Left renal cortex interstitium (tissue), 4 donors: Measurements from ENCODE around the gene TLL2. TPM values are rescaled to one million over a fixed set of nuclear protein-coding genes. Genes with fewer than 3 reads are reported as not detected.
A peak's percentile ranks its signal among the peaks of the same experiment; 100 is the strongest.

ENCODE experiments used
- DNase-seq, 4 donors: peaks; one replicate each; pipeline ENCODE4 v3.0.0-alpha.2; 2013; ENCODE audit warnings: low read depth in 4 of 4, low spot score in 2 of 4, missing footprints in 1 of 4
- polyA plus RNA-seq, 4 donors: library from polyadenylated mRNA; unstranded; fragments of 120-200 nt; gene quantifications; one replicate each; pipeline ENCODE4 v1.2.1, GENCODE V29; 2013; ENCODE audit not compliant: insufficient read length in 4 of 4

TLL2 gene
- polyA plus RNA-seq, 4 donors = 0.65 to 0.91 (median 0.74) TPM

DNA sequence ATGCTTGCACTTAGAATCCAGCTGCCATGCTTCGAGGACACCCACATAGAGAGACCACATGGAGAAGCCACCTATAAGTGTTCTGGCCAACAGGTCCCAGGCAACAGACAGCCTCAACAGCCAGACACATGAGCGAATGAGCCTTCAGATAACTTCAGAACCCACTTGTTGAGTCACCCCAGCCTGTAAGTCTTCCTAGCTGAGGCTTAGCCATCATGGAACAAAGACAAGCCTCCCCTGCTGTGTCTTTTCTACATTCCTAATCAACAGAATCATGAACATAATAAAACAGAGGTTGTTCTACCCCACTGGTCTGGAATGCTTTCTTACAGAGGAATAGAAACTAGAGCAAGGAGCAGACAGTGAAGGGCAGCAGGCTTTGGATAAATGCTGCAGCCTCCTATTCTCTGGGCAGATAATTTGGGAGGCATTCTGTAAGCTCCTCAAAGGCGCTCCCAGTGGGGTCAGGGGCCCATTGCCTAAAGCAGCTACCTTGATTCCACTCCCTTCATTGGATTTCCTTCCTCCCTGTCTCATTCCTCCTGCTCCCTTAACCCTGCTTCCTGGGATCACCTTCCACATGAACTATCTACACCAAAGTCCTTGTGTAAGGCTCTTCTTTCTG is 4.6 kb downstream of the TLL2 start:
- DNase-seq = no peak

GRCh38 chr10:96507044-96507443 is 6.7 kb downstream of the TLL2 start:
- DNase-seq = no peak

- DNase-seq = no peak
Observed at GRCh38 chr10:96505150-96506136, 8.3 kb downstream of the TLL2 start.

GRCh38 chr10:96502561-96503282 is 11.0 kb downstream of the TLL2 start:
- no peak for DNase-seq

- no peak for DNase-seq
Observed at GRCh38 chr10:96501985-96502384, 11.7 kb downstream of the TLL2 start.

- DNase-seq = no peak
Observed at GRCh38 chr10:96500519-96500918, 13.2 kb downstream of the TLL2 start.

DNA sequence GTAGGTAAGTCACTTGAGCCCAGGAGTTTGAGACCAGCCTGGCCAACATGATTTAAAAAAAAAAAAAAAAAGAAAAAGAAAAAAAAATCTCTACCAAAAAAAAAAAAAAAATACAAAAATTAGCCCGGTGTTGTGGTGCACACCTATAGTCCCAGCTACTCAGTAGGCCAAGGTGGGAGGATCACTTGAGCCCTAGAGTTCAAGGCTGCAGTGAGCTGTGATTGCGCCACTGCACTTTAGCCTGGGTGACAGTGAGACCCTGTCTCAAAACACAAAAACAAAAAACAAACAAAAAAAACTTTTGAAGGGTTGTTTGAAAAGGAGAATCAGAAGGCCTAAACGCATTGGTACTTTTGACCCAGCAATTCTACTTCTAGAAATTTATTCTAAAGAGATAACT is 13.7 kb downstream of the TLL2 start:
- DNase-seq = no peak

- no peak for DNase-seq
Observed at GRCh38 chr10:96497391-96497790, 16.3 kb downstream of the TLL2 start.

GRCh38 chr10:96496281-96496925 is 17.3 kb downstream of the TLL2 start:
- peak in 1 of 4 donors; percentile 45 for DNase-seq

DNA sequence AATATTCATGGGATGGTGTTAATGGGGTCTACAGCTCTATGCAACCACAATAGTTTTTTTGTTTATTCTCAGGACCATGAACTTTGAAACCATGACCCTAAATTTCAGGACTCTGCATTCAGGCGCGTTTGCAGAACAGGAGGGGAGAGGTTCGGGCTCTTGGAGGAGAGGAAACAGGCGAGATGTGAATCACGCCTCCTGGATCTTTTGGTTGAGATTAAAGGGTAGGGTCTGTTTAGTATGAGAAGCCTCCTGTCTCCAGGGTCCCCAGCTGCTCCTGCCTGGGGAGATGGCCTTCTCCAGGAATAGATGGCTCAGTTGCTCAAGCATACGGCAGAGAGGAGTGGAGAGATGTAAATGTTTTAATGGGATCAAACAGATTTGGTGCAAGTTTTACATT is 18.2 kb downstream of the TLL2 start:
- no peak for DNase-seq

DNA sequence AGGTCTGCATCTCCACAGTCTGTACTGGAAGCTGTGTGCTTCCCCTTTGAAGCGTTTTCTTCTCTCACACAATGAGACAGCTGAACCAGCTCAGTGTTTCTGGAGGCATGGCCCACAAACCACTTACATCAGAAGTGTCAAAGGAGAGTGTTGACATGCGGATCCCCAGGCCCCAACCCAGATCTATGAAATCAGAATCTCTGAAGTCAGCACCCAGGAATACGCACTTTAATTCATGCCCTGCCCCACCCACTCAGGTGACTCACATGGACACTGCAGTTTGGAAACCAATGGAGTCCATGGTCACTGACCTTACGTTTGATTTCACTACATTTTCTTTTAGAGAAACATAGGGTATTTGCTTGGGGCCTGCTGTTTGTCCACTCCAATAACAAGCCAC is 19.0 kb downstream of the TLL2 start:
- DNase-seq = no peak

DNA sequence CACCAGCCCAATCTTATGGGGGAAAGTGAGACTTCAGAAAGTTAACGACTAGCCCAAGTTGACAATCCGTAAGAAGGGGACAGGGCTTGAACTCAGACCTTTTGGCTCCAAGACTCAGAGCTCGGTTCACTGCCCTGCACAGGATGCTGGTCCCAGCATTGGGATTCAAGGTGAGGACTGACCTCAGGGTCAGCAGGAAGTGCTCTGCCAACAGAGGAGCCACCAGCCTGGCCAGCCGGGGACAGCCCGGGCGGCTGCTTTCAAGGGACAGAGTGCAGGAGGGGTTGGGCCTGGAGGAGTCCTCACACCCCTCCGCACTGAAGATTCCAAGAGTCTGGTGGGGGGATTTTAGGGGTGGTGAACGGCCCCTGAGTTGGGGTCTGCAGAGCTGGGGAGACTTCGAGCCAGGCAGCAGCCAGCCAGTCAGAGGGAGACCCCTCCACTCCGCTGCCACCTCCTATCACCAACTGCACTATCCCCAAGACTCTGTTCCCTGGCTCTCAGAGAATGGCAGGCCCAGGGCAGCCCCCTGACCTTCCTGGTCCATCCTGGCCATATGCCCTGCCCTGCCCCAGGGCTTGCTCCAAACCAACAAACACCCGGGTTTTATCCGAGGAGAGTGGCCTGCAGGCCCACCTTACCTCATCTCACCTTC is 19.7 kb downstream of the TLL2 start:
- no peak for DNase-seq

GRCh38 chr10:96493254-96493653 is 20.5 kb downstream of the TLL2 start:
- no peak for DNase-seq

DNA sequence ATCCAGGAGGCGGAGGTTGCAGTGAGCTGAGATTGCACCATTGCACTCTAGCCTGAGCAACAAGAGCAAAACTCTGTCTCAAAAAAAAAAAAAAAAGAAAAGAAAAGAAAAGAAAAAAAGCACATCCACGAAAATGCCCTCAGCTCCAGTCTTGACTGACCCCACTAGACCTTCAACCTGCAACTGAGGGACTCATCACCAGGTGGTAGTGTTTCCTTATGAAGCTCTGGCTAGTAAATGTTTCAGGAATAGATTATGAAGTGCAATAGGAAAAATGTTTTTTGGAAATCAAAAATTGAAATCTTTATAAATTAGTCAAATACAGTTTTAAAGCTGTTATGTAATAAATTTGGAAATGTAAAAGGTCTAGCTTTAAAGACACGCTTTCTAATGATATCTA is 22.4 kb downstream of the TLL2 start:
- no peak for DNase-seq

- no peak for DNase-seq
Observed at GRCh38 chr10:96488161-96488935, 25.4 kb downstream of the TLL2 start.

DNA sequence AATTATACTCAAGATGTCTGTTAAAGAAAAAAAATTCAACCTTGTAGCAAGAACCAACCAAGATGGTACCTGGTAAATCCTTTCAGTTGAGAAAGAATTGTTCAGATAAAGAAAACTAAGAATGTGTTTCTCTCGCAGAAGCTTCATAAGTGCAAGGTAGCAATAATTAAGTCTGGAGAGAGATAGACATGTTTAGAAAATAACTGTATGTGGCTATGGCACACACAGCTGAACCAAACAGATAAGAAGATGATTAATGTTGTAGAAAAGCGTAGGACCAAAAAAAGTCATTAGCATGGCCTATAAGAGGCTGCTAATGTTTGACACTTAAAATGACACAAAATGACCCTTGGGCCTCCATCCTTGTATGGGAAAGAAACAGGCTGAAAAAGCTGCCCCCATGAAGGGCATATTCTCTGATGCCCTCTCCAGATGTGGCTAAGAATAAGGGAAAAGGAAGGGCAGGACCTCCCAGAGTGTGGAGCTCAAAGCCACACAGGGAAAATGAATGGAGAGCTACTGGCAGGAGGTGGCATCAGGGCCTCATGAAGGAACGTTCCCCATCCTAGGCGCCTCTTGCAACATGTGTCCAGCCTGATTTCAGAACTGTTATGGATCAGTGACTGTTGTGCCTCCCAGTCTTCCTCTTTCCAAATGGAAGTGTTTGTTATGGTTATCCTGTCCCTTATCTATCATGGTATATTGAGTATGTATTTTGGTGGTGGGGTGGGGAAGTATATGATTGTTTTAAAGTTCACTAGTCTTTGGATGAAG is 30.7 kb downstream of the TLL2 start:
- DNase-seq = no peak

GRCh38 chr10:96478355-96478754 is 35.4 kb downstream of the TLL2 start:
- DNase-seq = no peak

- DNase-seq = no peak
Observed at GRCh38 chr10:96473866-96474265, 39.9 kb downstream of the TLL2 start.
